ENCODE measurements around the gene LPP.

LPP gene

GRCh38 chr3:188255190-188255589, 101.2 kb downstream of the LPP start:
- H3K9me2 ChIP-seq (replicated peaks; ENCODE audit: insufficient read depth, low read length): no peaks in the 10 kb centered on the region
- DNase-seq: no peak
- no peaks in the 10 kb centered on the region for H3K27me3 ChIP-seq (replicated peaks; ENCODE audit: insufficient read depth, low read length)
- no peak overlapping the region for H3K4me2 ChIP-seq (ENCODE audit: low read depth, low read length)
- H3K36me3 ChIP-seq (replicated peaks; ENCODE audit: insufficient read depth, low read length): no peaks in the 10 kb centered on the region
- H3K27ac ChIP-seq (ENCODE audit: low read length): no peak overlapping the region
- no peak for TF ChIP-seq EZH2 (optimal IDR thresholded peaks at IDR 0.05; ENCODE audit: low read depth, low read length)
- no peak for TF ChIP-seq CTCF (IDR thresholded peaks at IDR 0.05; ENCODE audit: low read length)
- no peak for TF ChIP-seq EZH2phosphoT487 (IDR thresholded peaks at IDR 0.05; ENCODE audit: low read length)
- no peaks in the 10 kb centered on the region for H3K9me3 ChIP-seq (replicated peaks; ENCODE audit: insufficient read depth, low read length)
- H3K9ac ChIP-seq (ENCODE audit: low read length): no peak overlapping the region
- no peaks in the 10 kb centered on the region for H3F3A ChIP-seq (ENCODE audit: insufficient read depth, low read length)
- H3K4me1 ChIP-seq (ENCODE audit: low read length): no peaks in the 10 kb centered on the region
- no peaks in the 10 kb centered on the region for H3K79me2 ChIP-seq (ENCODE audit: low read length)
- H3K4me3 ChIP-seq (ENCODE audit: low read length): no peak overlapping the region
- H2AFZ ChIP-seq (ENCODE audit: low read length): no peak overlapping the region
- H4K20me1 ChIP-seq (ENCODE audit: insufficient read depth, low read length): no peaks in the 10 kb centered on the region

GRCh38 chr3:188256758-188257157, 102.8 kb downstream of the LPP start:
- Histone ChIP-seq H3K27ac (ENCODE audit: low read length) (no peak overlapping the region), H3K4me2 (ENCODE audit: low read depth, low read length) (no peak overlapping the region)

GRCh38 chr3:188257384-188258026, 103.5 kb downstream of the LPP start:
- TF ChIP-seq EZH2phosphoT487 (IDR thresholded peaks at IDR 0.05; ENCODE audit: low read length): no peak
- TF ChIP-seq EZH2 (optimal IDR thresholded peaks at IDR 0.05; ENCODE audit: low read depth, low read length): no peak
- no peak for TF ChIP-seq CTCF (IDR thresholded peaks at IDR 0.05; ENCODE audit: low read length)

More at GRCh38 chr3:188256758-188257157, 102.8 kb downstream of the LPP start:
- no peaks in the 10 kb centered on the region for H3K36me3 ChIP-seq (replicated peaks; ENCODE audit: insufficient read depth, low read length)
- no peaks in the 10 kb centered on the region for H3F3A ChIP-seq (ENCODE audit: insufficient read depth, low read length)
- H2AFZ ChIP-seq (ENCODE audit: low read length): no peak overlapping the region
- no peaks in the 10 kb centered on the region for H4K20me1 ChIP-seq (ENCODE audit: insufficient read depth, low read length)
- no peaks in the 10 kb centered on the region for H3K79me2 ChIP-seq (ENCODE audit: low read length)
- H3K9ac ChIP-seq (ENCODE audit: low read length): no peak overlapping the region
- H3K9me3 ChIP-seq (replicated peaks; ENCODE audit: insufficient read depth, low read length): no peaks in the 10 kb centered on the region
- no peak for DNase-seq
- TF ChIP-seq EZH2 (optimal IDR thresholded peaks at IDR 0.05; ENCODE audit: low read depth, low read length) (no peak), CTCF (IDR thresholded peaks at IDR 0.05; ENCODE audit: low read length) (no peak), EZH2phosphoT487 (IDR thresholded peaks at IDR 0.05; ENCODE audit: low read length) (no peak)
- H3K27me3 ChIP-seq (replicated peaks; ENCODE audit: insufficient read depth, low read length): no peaks in the 10 kb centered on the region
- H3K4me1 ChIP-seq (ENCODE audit: low read length): no peaks in the 10 kb centered on the region
- H3K4me3 ChIP-seq (ENCODE audit: low read length): no peak overlapping the region
- H3K9me2 ChIP-seq (replicated peaks; ENCODE audit: insufficient read depth, low read length): no peaks in the 10 kb centered on the region

More at GRCh38 chr3:188257384-188258026, 103.5 kb downstream of the LPP start:
- Histone ChIP-seq H3K9me2 (replicated peaks; ENCODE audit: insufficient read depth, low read length) (no peaks in the 10 kb centered on the region), H3K4me1 (ENCODE audit: low read length) (no peaks in the 10 kb centered on the region), H3K9me3 (replicated peaks; ENCODE audit: insufficient read depth, low read length) (no peaks in the 10 kb centered on the region), H3K4me3 (ENCODE audit: low read length) (no peak overlapping the region), H3K27me3 (replicated peaks; ENCODE audit: insufficient read depth, low read length) (no peaks in the 10 kb centered on the region), H3K36me3 (replicated peaks; ENCODE audit: insufficient read depth, low read length) (no peaks in the 10 kb centered on the region), H4K20me1 (ENCODE audit: insufficient read depth, low read length) (no peaks in the 10 kb centered on the region), H3K4me2 (ENCODE audit: low read depth, low read length) (no peak overlapping the region), H2AFZ (ENCODE audit: low read length) (no peak overlapping the region), H3K27ac (ENCODE audit: low read length) (no peak overlapping the region), H3F3A (ENCODE audit: insufficient read depth, low read length) (no peaks in the 10 kb centered on the region), H3K79me2 (ENCODE audit: low read length) (no peaks in the 10 kb centered on the region), H3K9ac (ENCODE audit: low read length) (no peak overlapping the region)
- DNase-seq: no peak

Measured in MM.1S (cell line).